ENCODE data around the gene RBM20. TPM values are rescaled to one million over a fixed set of nuclear protein-coding genes. Genes with fewer than 3 reads are reported as not detected.
"Not testable (repeated sequence)": the region's sequence is repeated elsewhere in the genome, so short reads cannot be mapped to it uniquely, and the experiment has no call there.

The RBM20 gene
- polyA plus RNA-seq, 3 donors from 2014 or later, result not detected

DNA sequence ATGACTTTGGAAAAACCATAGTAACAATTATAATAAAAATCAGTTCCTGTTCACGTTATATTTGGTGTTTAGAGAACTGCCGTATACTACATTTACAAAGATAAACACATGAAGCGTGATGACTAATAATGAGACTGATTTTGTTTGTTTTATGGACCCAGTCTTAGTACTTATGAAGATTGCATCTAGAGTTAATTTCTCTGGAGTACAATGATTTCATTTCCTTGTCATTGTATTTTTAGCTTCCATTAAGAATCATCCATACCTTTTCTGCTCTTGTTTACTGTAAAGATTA lies 2.9 kb downstream of the RBM20 start:
- Mint-ChIP-seq H3K27me3 (ENCODE audit: low read depth in 3 of 3) (peaks cover 15 to 24% (median 21%) of the 10 kb centered on the region in 3 donors), H3K4me3 (no peak overlapping the region), H3K27ac (no peak overlapping the region)

DNA sequence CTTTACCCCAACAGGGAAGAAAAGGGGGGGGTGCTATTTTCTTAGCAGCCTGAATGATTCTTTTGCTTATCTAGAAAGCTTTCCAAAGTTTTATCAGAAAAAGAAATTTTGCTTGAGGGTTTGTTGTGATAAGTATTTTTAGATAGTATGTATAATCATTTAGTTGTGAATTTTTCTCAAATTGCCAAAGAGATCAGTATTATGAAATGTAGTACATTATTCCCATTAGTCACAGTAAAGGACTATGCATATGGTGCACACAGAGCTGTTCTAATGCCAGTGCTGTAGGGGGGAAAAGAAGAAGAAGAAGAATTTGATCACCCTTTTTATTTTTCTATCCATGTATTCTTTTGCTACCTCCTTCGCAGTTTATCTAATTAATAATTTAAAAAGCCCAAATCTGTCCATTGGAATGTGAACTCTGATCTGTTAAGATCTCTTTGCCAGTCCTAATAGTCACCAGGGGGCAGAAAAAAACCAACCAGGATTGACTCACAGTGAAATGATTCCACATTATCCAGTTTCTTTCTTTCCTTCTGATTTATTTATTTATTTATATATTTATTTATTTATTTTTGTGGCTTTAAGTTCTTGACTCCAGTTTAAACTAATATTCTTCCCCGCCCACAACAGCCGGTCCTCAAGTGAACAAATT lies 4.7 kb downstream of the RBM20 start:
- Mint-ChIP-seq H3K27me3 (ENCODE audit: low read depth in 3 of 3) (peaks cover 9 to 20% (median 19%) of the 10 kb centered on the region in 3 donors), H3K36me3 (no peaks in the 10 kb centered on the region), H3K4me1 (peaks cover 11 to 20% of the 10 kb centered on the region in 2 donors), H3K27ac (no peak overlapping the region), H3K9me3 (no peaks in the 10 kb centered on the region), H3K4me3 (no peak overlapping the region)
- no peak for DNase-seq

More for the DNA sequence above, 2.9 kb downstream of the RBM20 start:
- Mint-ChIP-seq H3K9me3 (peaks cover 0 to 2% (median 0%) of the 10 kb centered on the region in 6 donors), H3K36me3 (peaks cover 0 to 4% (median 0%) of the 10 kb centered on the region in 3 donors), H3K4me1 (peaks cover 19 to 35% of the 10 kb centered on the region in 2 donors)
- no peak for DNase-seq

DNA sequence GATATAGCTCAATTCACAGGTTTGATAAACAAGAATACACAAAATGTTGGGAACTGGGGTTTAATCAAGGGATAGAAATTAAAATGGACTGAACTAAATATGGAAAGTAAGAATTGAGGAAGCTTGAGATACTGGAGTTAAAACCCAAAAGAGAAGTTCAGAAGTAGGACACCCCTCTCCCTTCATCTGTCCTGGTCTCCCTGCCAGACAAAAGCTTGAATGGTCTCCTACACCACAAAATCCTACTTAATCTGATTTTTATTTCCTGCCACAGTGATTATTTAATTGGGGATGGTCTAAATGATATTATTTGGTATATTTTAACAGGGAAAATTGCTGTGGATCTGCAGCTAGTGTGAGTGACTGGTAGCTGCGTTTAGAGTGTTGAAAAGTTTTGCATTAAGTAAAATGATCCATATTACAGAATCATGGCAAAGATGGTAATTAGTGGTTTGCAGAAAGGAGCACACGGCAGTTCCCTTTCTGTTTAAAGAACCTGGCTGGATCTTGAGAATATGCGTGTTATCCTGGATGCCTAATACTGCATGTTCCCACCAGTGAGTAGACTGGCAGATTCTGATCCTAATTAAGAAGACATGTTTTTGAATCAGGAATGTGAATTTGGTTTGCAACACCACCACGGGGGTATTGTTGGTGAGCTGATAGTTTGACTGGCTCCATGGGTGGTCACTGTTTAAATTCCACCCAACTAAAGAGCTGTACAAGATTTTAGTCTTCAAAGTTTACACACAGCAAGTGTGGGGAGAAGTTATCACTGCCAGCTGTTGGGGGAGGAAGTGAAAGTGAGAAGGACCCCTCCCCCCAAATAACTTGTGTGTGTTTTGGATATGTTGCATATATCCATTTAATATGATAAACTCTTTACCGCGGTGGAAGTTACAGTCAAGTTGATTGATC lies 5.5 kb downstream of the RBM20 start:
- H3K4me1 Mint-ChIP-seq, result peaks cover 10 to 18% of the 10 kb centered on the region in 2 donors
- peaks cover 8 to 20% (median 19%) of the 10 kb centered on the region in 3 donors for H3K27me3 Mint-ChIP-seq (ENCODE audit: low read depth in 3 of 3)
- H3K4me3 Mint-ChIP-seq, result no peak overlapping the region
- H3K27ac Mint-ChIP-seq, result no peak overlapping the region
- H3K36me3 Mint-ChIP-seq, result no peaks in the 10 kb centered on the region
- DNase-seq, result no peak
- H3K9me3 Mint-ChIP-seq, result no peaks in the 10 kb centered on the region

DNA sequence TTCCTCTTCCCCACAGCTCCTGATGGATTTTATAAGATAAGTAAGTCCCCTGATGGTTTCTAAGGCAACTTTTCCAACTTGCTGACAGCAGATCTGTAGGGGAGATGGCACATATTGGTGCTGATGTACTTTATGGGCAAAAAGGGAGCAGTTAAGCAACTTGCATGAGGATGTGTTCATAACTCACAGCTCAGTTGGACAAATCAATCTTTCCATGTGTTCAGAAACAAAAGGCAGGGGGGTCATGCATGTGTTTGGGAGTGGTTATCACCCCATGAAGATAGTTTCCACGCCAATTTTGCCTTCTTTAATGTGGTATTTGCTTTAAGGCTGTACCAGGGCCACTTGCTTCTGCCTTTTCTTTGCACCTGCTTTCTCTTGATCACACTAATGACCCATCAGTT lies 6.1 kb downstream of the RBM20 start:
- no peaks in the 10 kb centered on the region for H3K36me3 Mint-ChIP-seq
- peaks cover 7 to 13% of the 10 kb centered on the region in 2 donors for H3K4me1 Mint-ChIP-seq
- no peak overlapping the region for H3K4me3 Mint-ChIP-seq
- H3K27me3 Mint-ChIP-seq (ENCODE audit: low read depth in 3 of 3), result peaks cover 6 to 16% (median 15%) of the 10 kb centered on the region in 3 donors
- peak in 2 of 3 donors; percentile 3 to 7 for DNase-seq
- no peak overlapping the region for H3K27ac Mint-ChIP-seq
- H3K9me3 Mint-ChIP-seq, result no peaks in the 10 kb centered on the region

DNA sequence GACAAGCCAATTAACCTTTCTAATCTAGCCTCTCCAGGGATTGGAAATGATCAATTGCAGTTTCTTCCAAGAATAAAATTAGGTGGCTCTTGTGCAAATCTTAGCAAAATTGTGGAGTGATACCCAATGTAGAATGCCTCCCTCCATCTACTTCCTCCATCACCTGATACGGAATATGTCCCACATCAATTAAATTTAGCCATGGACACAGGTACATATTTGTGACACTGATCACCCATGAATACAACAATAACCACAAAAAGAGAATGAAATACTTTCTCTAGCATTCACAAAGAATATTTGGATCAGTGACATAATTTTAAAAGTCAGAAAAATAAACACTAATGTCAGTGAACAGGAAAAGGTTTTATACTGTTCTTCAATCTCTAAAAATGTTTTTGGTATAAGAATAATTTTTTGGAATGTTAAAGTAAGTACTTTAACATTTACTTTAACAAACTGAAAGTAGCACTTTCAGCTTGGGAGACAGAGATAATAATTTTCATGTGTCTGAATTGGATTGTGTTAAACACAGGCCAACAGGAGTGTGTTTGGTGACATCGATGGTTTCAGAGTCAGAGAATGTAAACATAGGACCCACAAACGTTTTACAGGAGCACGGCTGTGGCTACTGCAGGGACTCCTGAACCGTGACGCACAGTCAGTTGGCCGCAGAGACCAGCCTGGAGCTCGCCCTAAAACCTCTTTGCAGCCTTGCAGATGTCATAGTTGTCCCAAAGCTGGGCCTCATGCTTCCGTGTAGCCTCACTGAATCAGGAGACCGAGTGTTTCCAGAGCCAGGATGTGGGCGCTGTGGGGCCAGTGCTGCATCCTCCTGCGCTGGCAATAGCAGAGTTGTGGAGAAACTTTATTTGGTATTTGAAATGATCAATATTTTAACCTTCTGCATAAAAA lies 7.2 kb downstream of the RBM20 start:
- no peaks in the 10 kb centered on the region for H3K9me3 Mint-ChIP-seq
- H3K36me3 Mint-ChIP-seq, result no peaks in the 10 kb centered on the region
- H3K4me1 Mint-ChIP-seq, result peaks cover 7 to 13% of the 10 kb centered on the region in 2 donors
- H3K4me3 Mint-ChIP-seq, result no peak overlapping the region
- H3K27ac Mint-ChIP-seq, result no peak overlapping the region
- peaks cover 4 to 15% (median 13%) of the 10 kb centered on the region in 3 donors for H3K27me3 Mint-ChIP-seq (ENCODE audit: low read depth in 3 of 3)
- DNase-seq, result peak; percentile 12 to 37 (median 33)

DNA sequence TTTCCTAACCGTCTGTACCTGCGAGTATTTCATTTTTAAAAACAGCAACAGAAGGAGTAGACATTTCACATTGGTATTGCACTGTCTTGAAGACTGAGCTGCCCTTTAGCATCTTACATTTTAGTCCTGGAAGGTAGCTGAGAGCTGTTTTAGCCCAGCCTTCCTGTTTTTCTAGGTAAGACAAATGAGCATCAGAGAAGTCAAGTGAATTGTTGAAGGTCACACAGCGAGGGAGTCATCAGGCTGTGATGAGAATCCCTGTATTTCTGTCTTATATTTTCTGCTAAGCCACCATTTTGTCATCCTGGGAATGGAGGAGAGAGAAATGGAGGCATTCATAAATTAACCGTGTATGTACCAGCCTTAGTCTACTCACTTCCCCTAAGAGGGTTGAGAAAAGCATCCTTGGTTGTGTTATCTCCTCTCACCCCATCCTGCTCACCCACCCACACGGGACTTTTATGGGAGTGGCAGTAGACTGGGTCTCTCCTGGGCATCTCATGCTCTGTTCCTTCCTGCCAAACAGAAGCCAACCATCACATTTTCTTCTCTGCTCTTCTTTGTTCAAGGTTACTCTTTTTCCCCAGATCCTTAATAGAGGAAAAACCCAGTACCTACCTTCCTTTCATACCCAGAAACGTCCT lies 8.5 kb downstream of the RBM20 start:
- H3K4me3 Mint-ChIP-seq, result no peak overlapping the region
- H3K9me3 Mint-ChIP-seq, result no peaks in the 10 kb centered on the region
- peaks cover 4 to 16% (median 10%) of the 10 kb centered on the region in 3 donors for H3K27me3 Mint-ChIP-seq (ENCODE audit: low read depth in 3 of 3)
- peaks cover 7 to 13% of the 10 kb centered on the region in 2 donors for H3K4me1 Mint-ChIP-seq
- no peak for DNase-seq
- H3K36me3 Mint-ChIP-seq, result no peaks in the 10 kb centered on the region
- H3K27ac Mint-ChIP-seq, result peak overlapping the region in 1 of 6 donors; percentile 6

DNA sequence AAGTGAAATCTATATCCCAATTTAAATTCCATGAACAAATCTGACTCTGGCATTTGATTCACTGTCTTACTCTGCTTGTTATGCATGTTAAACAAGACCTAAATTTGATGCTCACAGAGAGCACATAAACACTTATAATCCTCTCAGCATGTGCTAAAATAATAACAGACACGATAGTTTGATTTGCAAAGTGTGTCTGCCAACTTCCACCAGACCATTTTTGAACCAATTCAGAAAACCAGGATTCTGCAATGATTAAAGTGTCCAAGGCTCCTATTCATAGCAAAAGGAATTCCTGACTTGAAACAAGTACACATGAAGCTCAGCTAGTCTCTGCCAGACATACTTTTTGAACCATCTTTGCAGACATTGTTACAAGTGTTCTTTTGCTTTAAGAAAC lies 11.2 kb downstream of the RBM20 start:
- H3K4me3 Mint-ChIP-seq, result no peak overlapping the region
- DNase-seq, result no peak
- peaks cover 0 to 12% (median 8%) of the 10 kb centered on the region in 3 donors for H3K27me3 Mint-ChIP-seq (ENCODE audit: low read depth in 3 of 3)
- H3K4me1 Mint-ChIP-seq, result peaks cover 7 to 13% of the 10 kb centered on the region in 2 donors
- no peaks in the 10 kb centered on the region for H3K9me3 Mint-ChIP-seq
- H3K36me3 Mint-ChIP-seq, result peaks cover 0 to 4% (median 0%) of the 10 kb centered on the region in 3 donors
- no peak overlapping the region for H3K27ac Mint-ChIP-seq

DNA sequence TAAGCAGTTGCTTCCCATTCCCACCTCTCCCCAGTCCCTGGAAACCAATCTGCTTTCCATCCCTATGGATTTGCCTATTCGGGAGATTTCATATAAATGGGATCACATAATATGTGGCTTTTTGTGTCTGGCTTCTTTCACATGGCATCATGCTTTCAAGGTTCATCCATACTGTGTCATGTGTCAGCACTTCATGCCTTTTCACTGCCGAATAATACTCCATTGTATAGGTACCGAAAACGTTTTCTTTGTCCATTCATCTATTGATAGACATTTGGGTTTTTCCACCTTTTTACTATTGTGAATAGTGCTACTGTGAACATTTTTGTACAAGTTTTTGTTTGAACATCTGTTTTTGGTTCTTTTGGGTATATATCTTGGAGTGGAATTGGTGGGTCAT lies 12.5 kb downstream of the RBM20 start:
- Mint-ChIP-seq H3K4me3 (no peak overlapping the region), H3K36me3 (peaks cover 0 to 4% (median 0%) of the 10 kb centered on the region in 3 donors), H3K4me1 (peaks cover 2 to 4% of the 10 kb centered on the region in 2 donors), H3K27ac (no peak overlapping the region), H3K9me3 (no peaks in the 10 kb centered on the region), H3K27me3 (ENCODE audit: low read depth in 3 of 3) (peaks cover 0 to 8% (median 8%) of the 10 kb centered on the region in 3 donors)
- DNase-seq, result no peak

DNA sequence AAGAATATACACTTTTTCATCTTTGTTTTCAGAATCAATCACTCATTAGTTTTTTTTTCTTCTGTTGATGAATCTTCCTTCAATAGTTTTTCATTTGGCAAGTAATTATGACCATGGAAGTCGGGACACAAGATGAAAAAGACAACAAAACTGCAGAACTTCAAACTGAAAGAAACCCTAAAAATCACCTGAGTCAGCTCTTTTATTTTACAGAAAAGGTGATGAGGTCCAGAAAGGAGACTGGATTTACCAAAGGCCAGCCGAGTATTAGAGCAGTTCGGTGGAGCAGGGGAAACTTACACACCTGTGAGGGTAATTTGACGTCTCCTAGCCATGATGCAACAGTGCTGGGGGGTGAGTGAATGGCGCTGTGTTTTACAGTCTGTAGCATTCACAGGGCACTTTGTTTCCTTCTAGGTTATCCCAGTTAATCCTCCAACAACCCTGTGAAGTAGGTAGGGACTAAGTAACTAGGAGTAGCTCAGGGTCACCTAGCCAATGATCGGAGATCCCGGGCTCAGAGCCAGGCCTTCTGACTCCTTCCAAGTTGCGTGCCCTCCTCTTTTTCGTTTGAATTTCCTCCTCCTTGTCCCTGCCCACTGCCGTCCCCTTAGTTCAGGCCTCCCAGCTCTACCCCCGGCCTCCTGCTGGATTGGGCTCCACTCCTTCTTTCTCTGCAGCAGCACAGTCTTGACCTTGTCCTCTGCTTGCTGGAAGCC lies 14.0 kb downstream of the RBM20 start:
- Mint-ChIP-seq H3K9me3 (no peaks in the 10 kb centered on the region), H3K4me1 (no peaks in the 10 kb centered on the region), H3K36me3 (peaks cover 0 to 4% (median 0%) of the 10 kb centered on the region in 3 donors), H3K27ac (no peak overlapping the region), H3K27me3 (ENCODE audit: low read depth in 3 of 3) (peaks cover 0 to 6% (median 4%) of the 10 kb centered on the region in 3 donors), H3K4me3 (no peak overlapping the region)
- no peak for DNase-seq

DNA sequence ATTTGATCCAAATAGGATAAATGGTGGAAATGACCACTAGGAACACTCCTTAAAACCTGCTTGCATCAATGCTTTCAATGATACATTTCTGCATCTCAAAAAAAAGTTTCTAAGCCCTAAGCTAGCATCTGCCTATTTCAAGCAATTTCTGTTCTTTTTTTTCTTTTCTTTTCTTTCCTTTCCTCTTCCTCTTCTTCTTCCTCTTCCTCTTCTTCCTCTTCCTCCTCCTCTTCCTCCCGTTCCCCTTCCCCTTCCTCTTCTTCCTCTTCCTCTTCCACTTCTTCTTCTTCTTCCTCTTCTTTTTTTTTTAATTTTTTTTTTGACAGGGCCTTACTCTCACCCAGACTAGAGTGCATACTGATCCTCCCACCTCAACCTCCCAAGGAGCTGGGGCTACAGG lies 15.4 kb downstream of the RBM20 start:
- H3K27me3 Mint-ChIP-seq (ENCODE audit: low read depth in 3 of 3), result peaks cover 0 to 4% (median 3%) of the 10 kb centered on the region in 3 donors
- no peak overlapping the region for H3K4me3 Mint-ChIP-seq
- peaks cover 0 to 4% (median 0%) of the 10 kb centered on the region in 3 donors for H3K36me3 Mint-ChIP-seq
- H3K4me1 Mint-ChIP-seq, result no peaks in the 10 kb centered on the region
- no peaks in the 10 kb centered on the region for H3K9me3 Mint-ChIP-seq
- no peak overlapping the region for H3K27ac Mint-ChIP-seq
- DNase-seq, result no peak

DNA sequence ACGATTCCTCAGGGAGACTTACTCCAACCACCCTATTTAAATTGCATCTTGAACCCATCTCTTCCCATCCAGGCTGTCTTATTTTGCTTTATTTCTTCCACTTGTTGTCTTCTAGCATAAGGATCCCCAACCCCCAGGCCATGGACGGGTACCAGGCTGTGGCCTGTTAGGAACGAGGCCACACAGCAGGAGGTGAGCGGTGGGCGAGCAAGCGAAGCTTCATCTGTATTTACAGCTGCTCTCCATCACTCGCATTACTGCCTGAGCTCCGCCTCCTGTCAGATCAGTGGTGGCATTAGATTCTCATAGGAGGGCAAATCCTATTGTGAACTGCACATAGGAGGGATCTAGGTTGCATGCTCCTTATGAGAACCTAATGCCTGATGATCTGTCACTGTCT lies 16.2 kb downstream of the RBM20 start:
- not testable (repeated sequence) for H3K4me1 Mint-ChIP-seq; H3K4me3 Mint-ChIP-seq; H3K27ac Mint-ChIP-seq; H3K36me3 Mint-ChIP-seq; H3K27me3 Mint-ChIP-seq (ENCODE audit: low read depth in 3 of 3); H3K9me3 Mint-ChIP-seq; DNase-seq

DNA sequence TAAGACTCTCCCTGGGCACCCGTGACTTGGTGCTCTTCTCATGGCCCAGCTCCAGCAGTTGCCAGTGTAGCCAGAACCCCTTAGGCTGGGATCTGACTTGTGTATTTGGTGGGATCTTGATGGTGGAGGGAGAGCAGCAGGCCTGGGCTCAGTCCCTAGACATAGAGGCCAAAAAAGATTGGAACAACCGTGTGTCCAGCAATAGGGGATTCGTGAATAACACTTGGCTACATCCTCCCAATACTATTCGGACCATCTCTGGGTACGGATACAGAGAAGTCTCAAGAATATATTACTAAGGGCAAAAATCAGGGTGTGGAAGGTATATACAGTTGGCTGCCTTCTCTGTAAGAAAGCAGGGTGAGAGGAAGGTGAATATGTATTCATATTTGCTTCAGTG lies 17.2 kb downstream of the RBM20 start:
- H3K4me3 Mint-ChIP-seq, result no peak overlapping the region
- no peak for DNase-seq
- H3K4me1 Mint-ChIP-seq, result no peaks in the 10 kb centered on the region
- H3K27ac Mint-ChIP-seq, result no peak overlapping the region
- H3K27me3 Mint-ChIP-seq (ENCODE audit: low read depth in 3 of 3), result peaks cover 0 to 3% (median 2%) of the 10 kb centered on the region in 3 donors
- H3K36me3 Mint-ChIP-seq, result peaks cover 0 to 4% (median 0%) of the 10 kb centered on the region in 3 donors
- H3K9me3 Mint-ChIP-seq, result no peaks in the 10 kb centered on the region

Data from immature natural killer cell (primary cell).